CD1c-positive myeloid dendritic cell (primary cell): Measurements from ENCODE around the gene PDE4B.

ENCODE experiments used
- DNase-seq: peaks from one replicate; pipeline ENCODE4 v3.0.0-alpha.2; 2016; ENCODE audit errors: extremely low spot score

PDE4B gene

GRCh38 chr1:66285618-66286270 lies 493.0 kb downstream of the PDE4B start:
- DNase-seq = no peak

- no peak for DNase-seq
Observed at GRCh38 chr1:66286307-66286706, 493.6 kb downstream of the PDE4B start.

- DNase-seq = no peak
Observed at GRCh38 chr1:66288048-66288447, 495.4 kb downstream of the PDE4B start.

GRCh38 chr1:66290761-66291530 lies 498.3 kb downstream of the PDE4B start:
- no peak for DNase-seq

GRCh38 chr1:66291531-66291864 lies 498.8 kb downstream of the PDE4B start:
- no peak for DNase-seq

GRCh38 chr1:66292305-66292704 lies 499.6 kb downstream of the PDE4B start:
- no peak for DNase-seq

- no peak for DNase-seq
Observed at GRCh38 chr1:66292944-66293343, 500.2 kb downstream of the PDE4B start.

- DNase-seq = no peak
Observed at GRCh38 chr1:66294707-66295370, 502.1 kb downstream of the PDE4B start.

GRCh38 chr1:66295803-66296202 lies 503.1 kb downstream of the PDE4B start:
- DNase-seq = peak; percentile 44

GRCh38 chr1:66296370-66296769 lies 503.7 kb downstream of the PDE4B start:
- peak; percentile 52 for DNase-seq

- DNase-seq = no peak
Observed at GRCh38 chr1:66296951-66297350, 504.3 kb downstream of the PDE4B start.

- DNase-seq = no peak
Observed at GRCh38 chr1:66298464-66298863, 505.8 kb downstream of the PDE4B start.

- DNase-seq = no peak
Observed at GRCh38 chr1:66300280-66300971, 507.7 kb downstream of the PDE4B start.

GRCh38 chr1:66300972-66301451 lies 508.3 kb downstream of the PDE4B start:
- DNase-seq = no peak

GRCh38 chr1:66302184-66302742 lies 509.6 kb downstream of the PDE4B start:
- DNase-seq = no peak

GRCh38 chr1:66302815-66303214 lies 510.1 kb downstream of the PDE4B start:
- DNase-seq = no peak

- no peak for DNase-seq
Observed at GRCh38 chr1:66303646-66304045, 511.0 kb downstream of the PDE4B start.

GRCh38 chr1:66304128-66304527 lies 511.4 kb downstream of the PDE4B start:
- no peak for DNase-seq

- no peak for DNase-seq
Observed at GRCh38 chr1:66305927-66306326, 513.2 kb downstream of the PDE4B start.

GRCh38 chr1:66309006-66309741 lies 516.5 kb downstream of the PDE4B start:
- no peak for DNase-seq

GRCh38 chr1:66311092-66311491 lies 518.4 kb downstream of the PDE4B start:
- no peak for DNase-seq
